Astrocyte (in vitro differentiated cells and primary cell): ENCODE measurements around the gene CD4. TPM values are rescaled to one million over a fixed set of nuclear protein-coding genes. Genes with fewer than 3 reads are reported as not detected.

Experiments
- DNase-seq: peaks from one replicate; pipeline ENCODE4 v3.0.0-alpha.2; 2010; ENCODE audit warnings: low read depth
- FAIRE-seq: peaks from 2 replicates; lab custom pipeline; 2011; peaks lifted over from hg19 to GRCh38; lab: Jason Lieb, UNC
- H2AFZ ChIP-seq: 2 replicates; pipeline ENCODE4 v1.6.0; 2012; ENCODE audit warnings: low read depth, low read length, inconsistent platforms
- H3K27ac ChIP-seq: 2 replicates; pipeline ENCODE4 v1.5.1; 2011; ENCODE audit warnings: low read depth, low read length, inconsistent platforms
- H3K27me3 ChIP-seq: 2 replicates; pipeline ENCODE4 v1.6.0; 2011; ENCODE audit warnings: low read length, inconsistent platforms; ENCODE audit not compliant: insufficient read depth
- H3K36me3 ChIP-seq: 2 replicates; pipeline ENCODE4 v1.5.1; 2011; ENCODE audit warnings: low read length, inconsistent platforms; ENCODE audit not compliant: insufficient read depth
- H3K4me1 ChIP-seq: 2 replicates; pipeline ENCODE4 v1.5.1; 2011; ENCODE audit warnings: low read length, inconsistent platforms; ENCODE audit not compliant: insufficient read depth
- H3K4me2 ChIP-seq: 2 replicates; pipeline ENCODE4 v1.6.0; 2012; ENCODE audit warnings: low read length, inconsistent platforms
- H3K4me3 ChIP-seq: 2 replicates; pipeline ENCODE4 v1.5.1; 2011; ENCODE audit warnings: low read depth, mild to moderate bottlenecking, low read length, inconsistent platforms; ENCODE audit not compliant: insufficient read depth
- H3K79me2 ChIP-seq: 2 replicates; pipeline ENCODE4 v1.6.0; 2012; ENCODE audit warnings: mild to moderate bottlenecking, low read length, inconsistent platforms; ENCODE audit not compliant: insufficient read depth
- H3K9ac ChIP-seq: 2 replicates; pipeline ENCODE4 v1.6.0; 2012; ENCODE audit warnings: mild to moderate bottlenecking, low read length, inconsistent platforms
- H3K9me3 ChIP-seq: 2 replicates; pipeline ENCODE4 v1.5.1; 2012; ENCODE audit warnings: low read depth, mild to moderate bottlenecking, low read length, inconsistent platforms; ENCODE audit not compliant: insufficient read depth
- H4K20me1 ChIP-seq: 2 replicates; pipeline ENCODE4 v1.6.0; 2012; ENCODE audit warnings: low read length, inconsistent platforms; ENCODE audit not compliant: insufficient read depth
- H3K27ac Mint-ChIP-seq: one replicate; pipeline ENCODE4 v1.8.0; 2021; ENCODE audit warnings: mild to moderate bottlenecking, mixed read lengths; ENCODE audit not compliant: unreplicated experiment
- H3K27me3 Mint-ChIP-seq: one replicate; pipeline ENCODE4 v1.8.0; 2021; ENCODE audit warnings: low read depth, mixed read lengths; ENCODE audit not compliant: unreplicated experiment
- H3K36me3 Mint-ChIP-seq: one replicate; pipeline ENCODE4 v1.8.0; 2021; ENCODE audit warnings: low read depth, mixed read lengths; ENCODE audit not compliant: unreplicated experiment
- H3K4me1 Mint-ChIP-seq: one replicate; pipeline ENCODE4 v1.8.0; 2021; ENCODE audit warnings: low read depth, mixed read lengths; ENCODE audit not compliant: unreplicated experiment
- H3K4me3 Mint-ChIP-seq: one replicate; pipeline ENCODE4 v1.8.0; 2021; ENCODE audit warnings: mild to moderate bottlenecking, moderate library complexity, mixed read lengths; ENCODE audit not compliant: unreplicated experiment
- H3K9me3 Mint-ChIP-seq: one replicate; pipeline ENCODE4 v1.8.0; 2021; ENCODE audit warnings: mild to moderate bottlenecking, mixed read lengths; ENCODE audit not compliant: unreplicated experiment
- CTCF ChIP-seq: IDR thresholded peaks from 2 replicates; pipeline ENCODE4 v1.5.1; 2011; ENCODE audit warnings: low read depth, mild to moderate bottlenecking, inconsistent platforms, low read length, moderate library complexity; ENCODE audit not compliant: insufficient read depth
- EZH2 ChIP-seq: IDR thresholded peaks from 2 replicates; pipeline ENCODE4 v1.6.1; 2012; ENCODE audit warnings: mild to moderate bottlenecking, low read length, inconsistent platforms; ENCODE audit not compliant: insufficient read depth
- total RNA-seq: library from RNA; stranded (reverse); gene quantifications from 2 replicates; pipeline ENCODE4 v1.2.1, GENCODE V29; 2021

The CD4 gene
- total RNA-seq, 1 donor from 2014 or later = 0.54 TPM

DNA sequence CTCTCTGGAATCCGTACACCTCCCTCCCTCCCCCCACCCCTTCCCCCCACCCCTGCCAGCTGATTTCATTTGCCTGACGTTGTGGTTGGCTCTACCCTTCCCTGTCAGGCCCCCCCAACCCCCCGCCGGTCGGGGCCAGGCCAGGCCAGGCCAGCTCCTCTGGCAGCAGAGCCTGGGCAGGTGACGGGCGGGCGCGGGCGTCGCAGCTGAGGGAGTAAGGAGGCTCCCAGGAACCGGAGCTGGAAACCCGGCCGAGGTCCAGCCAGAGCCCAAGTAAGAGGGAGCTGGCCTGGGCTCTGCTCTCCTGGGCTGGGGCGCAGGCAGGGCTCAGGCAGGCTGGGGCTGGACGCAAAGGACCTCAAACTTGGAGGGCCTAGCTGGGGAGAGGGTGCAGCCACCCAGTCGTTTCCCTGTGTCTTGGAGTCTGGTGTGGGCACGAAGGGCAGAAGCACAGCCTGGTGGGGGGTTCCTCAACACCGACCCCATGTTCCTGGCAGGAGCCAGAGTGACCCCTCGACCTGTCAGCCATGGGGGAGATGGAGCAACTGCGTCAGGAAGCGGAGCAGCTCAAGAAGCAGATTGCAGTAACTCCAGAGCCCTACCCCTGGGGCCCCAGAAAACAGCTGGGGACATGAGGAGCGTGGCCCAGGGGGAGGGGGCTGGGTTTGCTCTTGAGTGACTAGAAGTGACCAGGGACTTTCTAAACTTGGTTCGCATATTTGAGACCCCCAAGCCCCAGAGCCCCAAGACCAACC lies 51.6 kb downstream of the CD4 start, which contains the start of gene GNB3:
GNB3 (plus strand) TSS at position 165 of the 755 bp plus-strand sequence; CDS start at position 528, 363 bp downstream.
- Histone ChIP-seq H3K4me2 (no peak within 1 kb of the TSS), H3K27ac (no peak within 1 kb of the TSS), H3K4me3 (no peak within 1 kb of the TSS), H4K20me1 (peaks cover 20% of the 10 kb centered on the region), H2AFZ (no peak within 1 kb of the TSS), H3K27me3 (no peaks in the 10 kb centered on the region), H3K9ac (no peak within 1 kb of the TSS), H3K36me3 (peaks cover 37% of the 10 kb centered on the region), H3K79me2 (peaks cover under 1% of the 10 kb centered on the region), H3K4me1 (no peaks in the 10 kb centered on the region), H3K9me3 (no peaks in the 10 kb centered on the region)
- no peak for FAIRE-seq
- peaks cover 12% of the 10 kb centered on the region for H3K36me3 Mint-ChIP-seq
- no peak within 1 kb of the TSS for H3K4me3 Mint-ChIP-seq
- no peak for TF ChIP-seq EZH2
- no peak for DNase-seq
- H3K27ac Mint-ChIP-seq = no peak within 1 kb of the TSS
- H3K27me3 Mint-ChIP-seq = no peaks in the 10 kb centered on the region
- no peaks in the 10 kb centered on the region for H3K9me3 Mint-ChIP-seq
- no peaks in the 10 kb centered on the region for H3K4me1 Mint-ChIP-seq

DNA sequence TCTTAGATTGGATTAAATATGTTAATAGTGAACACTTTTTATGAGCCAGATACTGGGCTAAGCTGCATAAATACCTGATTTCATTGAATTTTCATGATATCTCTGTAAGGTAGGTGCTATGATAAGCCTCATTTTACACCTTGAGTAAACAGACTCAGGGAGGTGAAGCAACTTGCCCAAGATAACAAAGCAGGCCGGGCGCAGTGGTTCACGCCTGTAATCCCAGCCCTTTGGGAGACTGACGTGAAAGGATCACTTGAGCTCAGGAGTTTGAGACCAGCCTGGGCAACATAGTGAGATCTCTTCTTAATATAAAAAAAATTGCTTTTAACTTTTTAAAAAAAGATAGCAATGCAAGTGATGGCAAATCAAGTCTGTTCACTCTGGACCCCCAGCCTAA lies 52.7 kb downstream of the CD4 start:
- peaks cover 25% of the 10 kb centered on the region for H4K20me1 ChIP-seq
- peaks cover 38% of the 10 kb centered on the region for H3K36me3 ChIP-seq
- Mint-ChIP-seq H3K36me3 (peaks cover 16% of the 10 kb centered on the region), H3K27ac (no peak overlapping the region), H3K4me3 (no peak overlapping the region), H3K9me3 (no peaks in the 10 kb centered on the region), H3K4me1 (no peaks in the 10 kb centered on the region), H3K27me3 (no peaks in the 10 kb centered on the region)
- no peak overlapping the region for H2AFZ ChIP-seq
- H3K9me3 ChIP-seq = no peaks in the 10 kb centered on the region
- no peaks in the 10 kb centered on the region for H3K27me3 ChIP-seq
- no peak overlapping the region for H3K4me3 ChIP-seq
- DNase-seq (no peak), FAIRE-seq (no peak)
- no peak overlapping the region for H3K27ac ChIP-seq
- no peak overlapping the region for H3K4me2 ChIP-seq
- no peak overlapping the region for H3K9ac ChIP-seq
- TF ChIP-seq CTCF (no peak), EZH2 (no peak)
- no peaks in the 10 kb centered on the region for H3K4me1 ChIP-seq
- peaks cover 8% of the 10 kb centered on the region for H3K79me2 ChIP-seq

DNA sequence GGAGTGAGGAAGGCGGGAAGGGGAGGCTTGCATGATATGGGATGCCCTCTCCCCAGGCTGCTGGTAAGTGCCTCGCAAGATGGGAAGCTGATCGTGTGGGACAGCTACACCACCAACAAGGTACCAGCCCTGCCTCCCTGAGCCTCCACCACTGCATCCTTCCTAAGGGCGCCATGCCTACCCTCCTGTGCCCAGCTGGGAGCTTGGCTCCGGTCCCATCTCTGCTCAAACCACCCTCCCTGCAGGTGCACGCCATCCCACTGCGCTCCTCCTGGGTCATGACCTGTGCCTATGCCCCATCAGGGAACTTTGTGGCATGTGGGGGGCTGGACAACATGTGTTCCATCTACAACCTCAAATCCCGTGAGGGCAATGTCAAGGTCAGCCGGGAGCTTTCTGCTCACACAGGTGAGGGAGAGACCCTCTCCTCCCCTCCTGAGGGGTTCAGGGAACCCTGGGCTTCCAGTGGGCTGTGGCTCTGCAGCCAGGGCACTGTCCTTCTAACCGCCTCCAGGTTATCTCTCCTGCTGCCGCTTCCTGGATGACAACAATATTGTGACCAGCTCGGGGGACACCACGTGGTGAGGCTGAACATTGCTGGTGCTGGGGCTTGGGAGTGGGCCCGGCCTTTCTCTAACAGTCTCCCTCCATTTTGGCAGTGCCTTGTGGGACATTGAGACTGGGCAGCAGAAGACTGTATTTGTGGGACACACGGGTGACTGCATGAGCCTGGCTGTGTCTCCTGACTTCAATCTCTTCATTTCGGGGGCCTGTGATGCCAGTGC lies 54.0 kb downstream of the CD4 start:
- Histone ChIP-seq H3K27me3 (no peaks in the 10 kb centered on the region), H3K4me1 (no peaks in the 10 kb centered on the region), H3K9me3 (no peaks in the 10 kb centered on the region), H3K27ac (no peak overlapping the region), H3K36me3 (peaks cover 42% of the 10 kb centered on the region), H3K79me2 (peaks cover 14% of the 10 kb centered on the region), H2AFZ (no peak overlapping the region), H3K4me2 (no peak overlapping the region), H3K9ac (no peak overlapping the region), H4K20me1 (peaks cover 30% of the 10 kb centered on the region), H3K4me3 (no peak overlapping the region)
- Mint-ChIP-seq H3K27ac (no peak overlapping the region), H3K36me3 (peaks cover 16% of the 10 kb centered on the region), H3K27me3 (no peaks in the 10 kb centered on the region), H3K4me1 (no peaks in the 10 kb centered on the region), H3K9me3 (no peaks in the 10 kb centered on the region), H3K4me3 (no peak overlapping the region)
- no peak for DNase-seq
- no peak for TF ChIP-seq EZH2
- no peak for FAIRE-seq
